NCI-H345 (cell line): ENCODE results near the gene HS1BP3.
A peak's percentile ranks its signal among the peaks of the same experiment; 100 is the strongest.

Experiments used
- DNase-seq: peaks from one replicate; lab custom pipeline; 2025; lab: John Stamatoyannopoulos, UW

HS1BP3 gene

DNA sequence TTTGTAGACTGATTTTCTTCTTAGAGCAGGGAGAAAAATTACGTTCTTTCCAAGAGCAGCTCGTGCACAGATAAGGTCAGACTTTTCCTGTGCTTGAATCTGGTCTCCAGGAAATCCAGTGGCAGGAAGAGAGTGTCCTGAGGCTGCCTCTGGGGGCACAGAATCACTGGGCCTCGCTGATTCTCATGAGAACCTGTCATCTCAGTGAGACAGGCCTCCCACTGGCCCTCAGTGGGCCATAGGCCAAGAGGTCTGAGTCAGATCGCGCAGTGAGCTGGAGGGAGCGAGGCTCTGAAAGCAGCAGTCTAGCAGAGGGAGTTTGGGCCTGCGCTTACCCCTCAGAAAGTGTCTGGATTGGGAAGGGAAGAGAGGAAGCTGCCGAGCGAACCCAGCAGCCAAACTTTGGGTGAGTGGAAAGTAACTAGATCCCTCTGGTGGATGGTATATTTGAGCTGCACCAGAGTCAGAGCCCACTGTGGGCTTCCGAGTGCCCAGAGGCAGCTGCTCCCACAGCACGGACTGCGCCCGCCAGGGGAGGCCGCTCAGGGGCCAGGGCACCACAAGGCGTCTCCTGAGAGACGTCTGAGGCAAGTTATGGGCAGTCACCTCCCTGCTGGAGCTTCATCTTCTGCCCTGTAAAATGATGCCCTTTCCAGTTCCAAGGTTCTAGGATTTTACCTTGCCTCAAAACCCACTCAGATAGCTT is 24.2 kb upstream of the HS1BP3 start:
- DNase-seq: no peak

DNA sequence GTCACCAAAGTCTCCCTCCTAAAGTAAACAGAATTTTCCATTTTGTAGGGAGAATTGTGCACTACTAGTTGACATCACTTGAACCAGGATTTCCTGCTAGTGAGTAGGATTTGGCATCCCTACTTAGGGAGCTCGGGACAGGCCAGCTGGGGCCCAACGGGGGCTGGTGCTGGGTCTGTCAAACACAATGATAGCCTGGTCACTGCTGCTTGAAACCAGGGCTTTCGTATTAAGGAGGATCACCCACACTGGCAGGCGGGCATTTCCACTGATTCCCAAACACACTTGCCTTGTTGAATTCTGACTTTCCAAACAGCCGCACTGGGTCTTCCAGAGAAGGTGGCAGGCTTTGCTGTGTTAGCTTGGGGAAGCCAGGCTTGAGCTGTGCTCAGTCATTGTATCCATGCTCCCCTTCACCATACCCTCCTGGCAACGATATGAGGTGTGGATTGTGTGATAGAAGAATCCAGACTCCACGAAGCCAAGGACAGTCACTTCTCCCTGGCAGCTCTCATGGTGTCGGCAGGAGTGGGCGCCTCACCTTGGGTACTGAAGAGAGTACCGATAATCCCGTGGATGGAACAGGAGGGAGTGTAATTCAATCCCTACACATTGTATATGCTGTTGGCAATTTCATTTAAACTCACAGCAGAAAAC is 23.5 kb upstream of the HS1BP3 start:
- DNase-seq: no peak

DNA sequence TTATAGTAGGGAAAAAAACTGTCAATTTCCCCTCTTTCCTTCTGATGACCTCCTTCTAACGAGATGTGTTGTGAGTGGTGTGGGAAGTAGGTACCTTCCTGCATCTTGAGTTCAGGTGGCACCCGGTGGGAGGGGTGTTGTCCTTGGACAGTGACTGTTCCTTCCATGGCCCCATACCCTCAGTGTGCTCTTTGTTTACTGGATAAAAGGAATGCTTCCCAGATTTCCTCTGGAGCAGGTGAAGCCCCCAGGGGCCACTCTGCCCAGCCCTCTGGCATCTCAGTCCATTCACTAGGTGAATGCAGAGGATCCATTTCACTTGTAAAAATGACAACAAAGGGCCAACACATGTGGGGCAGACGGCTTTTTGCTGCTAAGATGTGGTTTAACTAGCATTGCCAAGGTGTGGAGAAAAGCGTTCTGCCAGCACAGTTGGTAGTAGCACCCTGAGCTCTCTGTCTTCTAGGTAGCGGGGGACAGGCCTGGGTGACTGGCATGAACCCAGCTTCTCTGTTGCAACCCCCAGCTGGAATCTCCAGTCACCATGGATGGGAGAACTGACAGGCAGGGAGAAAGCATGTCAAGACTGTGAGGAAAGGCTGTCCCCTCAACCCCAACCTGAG is 22.9 kb upstream of the HS1BP3 start:
- DNase-seq: no peak

DNA sequence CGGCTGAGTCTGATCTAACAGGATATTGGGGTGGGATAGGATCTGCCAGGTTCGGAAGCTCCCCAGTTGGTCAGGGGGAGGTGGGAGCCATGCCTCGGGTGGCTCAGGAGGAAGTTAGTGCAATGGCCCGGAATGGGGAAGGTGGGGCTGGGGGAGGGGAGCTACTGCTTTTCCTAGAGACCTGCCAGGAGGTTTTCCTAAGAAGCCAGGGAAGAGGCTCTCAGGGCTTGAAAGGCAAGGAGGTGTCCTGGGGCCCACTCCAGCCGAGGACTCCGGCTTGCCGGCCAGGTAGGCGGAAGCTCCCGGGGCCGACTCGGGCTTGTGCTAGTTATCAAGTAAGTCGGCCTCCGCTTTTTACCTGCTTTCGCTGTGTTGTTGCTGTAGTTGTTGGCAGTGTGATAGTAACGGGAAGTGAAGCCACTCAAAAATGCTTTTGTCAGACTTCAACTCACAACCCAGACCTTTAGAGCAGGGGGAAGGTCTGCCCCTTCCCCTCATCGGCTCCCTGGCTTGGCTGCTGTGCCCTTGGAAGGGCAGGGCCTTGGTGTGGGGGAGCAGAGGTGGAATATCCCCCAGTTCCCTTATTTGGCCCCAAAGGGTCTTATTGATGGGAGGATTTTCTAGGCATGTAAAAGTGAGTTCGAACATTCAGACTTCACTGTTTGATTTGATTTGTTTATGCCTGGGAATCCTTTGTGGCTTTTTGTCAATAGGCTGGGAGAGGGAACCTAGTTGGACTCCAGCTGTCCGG is 21.5 kb upstream of the HS1BP3 start:
- no peak for DNase-seq

DNA sequence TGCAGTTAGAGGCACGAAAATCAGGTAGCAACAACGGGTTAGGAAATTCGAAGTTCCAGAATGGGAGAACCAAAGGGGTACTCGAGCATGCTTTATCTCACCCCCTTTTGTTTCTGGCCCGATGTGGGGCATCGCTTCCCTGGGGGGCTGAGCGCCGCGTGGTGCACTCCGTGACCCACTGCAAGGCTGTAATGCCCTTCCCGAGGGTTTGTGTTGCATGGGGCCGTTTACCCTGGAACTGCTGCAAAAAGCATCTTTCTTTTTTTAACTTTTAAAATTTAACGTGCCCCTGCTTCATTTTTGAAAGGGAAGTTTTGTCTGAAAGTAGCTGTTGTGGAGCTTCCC is 20.8 kb upstream of the HS1BP3 start:
- DNase-seq: no peak

DNA sequence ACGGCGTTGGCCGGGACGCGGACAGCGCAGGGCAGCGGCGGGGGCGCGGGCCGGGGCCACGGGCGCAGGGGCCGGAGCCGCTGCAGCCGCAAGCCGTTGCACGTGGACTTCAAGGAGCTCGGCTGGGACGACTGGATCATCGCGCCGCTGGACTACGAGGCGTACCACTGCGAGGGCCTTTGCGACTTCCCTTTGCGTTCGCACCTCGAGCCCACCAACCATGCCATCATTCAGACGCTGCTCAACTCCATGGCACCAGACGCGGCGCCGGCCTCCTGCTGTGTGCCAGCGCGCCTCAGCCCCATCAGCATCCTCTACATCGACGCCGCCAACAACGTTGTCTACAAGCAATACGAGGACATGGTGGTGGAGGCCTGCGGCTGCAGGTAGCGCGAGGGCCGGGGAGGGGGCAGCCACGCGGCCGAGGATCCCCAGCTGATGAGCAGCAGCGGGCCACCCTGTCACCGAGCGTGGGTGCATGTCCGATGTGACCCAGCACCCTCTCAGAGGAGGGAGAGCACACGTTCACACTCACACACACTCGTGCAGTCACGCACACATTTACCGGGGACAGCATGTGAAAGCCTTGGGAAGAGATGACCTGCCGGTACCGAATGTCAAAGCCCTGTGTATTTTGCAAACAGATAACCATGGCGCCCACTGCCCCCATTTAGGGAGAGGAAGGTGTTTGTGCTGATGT is 20.3 kb upstream of the HS1BP3 start:
- no peak for DNase-seq

DNA sequence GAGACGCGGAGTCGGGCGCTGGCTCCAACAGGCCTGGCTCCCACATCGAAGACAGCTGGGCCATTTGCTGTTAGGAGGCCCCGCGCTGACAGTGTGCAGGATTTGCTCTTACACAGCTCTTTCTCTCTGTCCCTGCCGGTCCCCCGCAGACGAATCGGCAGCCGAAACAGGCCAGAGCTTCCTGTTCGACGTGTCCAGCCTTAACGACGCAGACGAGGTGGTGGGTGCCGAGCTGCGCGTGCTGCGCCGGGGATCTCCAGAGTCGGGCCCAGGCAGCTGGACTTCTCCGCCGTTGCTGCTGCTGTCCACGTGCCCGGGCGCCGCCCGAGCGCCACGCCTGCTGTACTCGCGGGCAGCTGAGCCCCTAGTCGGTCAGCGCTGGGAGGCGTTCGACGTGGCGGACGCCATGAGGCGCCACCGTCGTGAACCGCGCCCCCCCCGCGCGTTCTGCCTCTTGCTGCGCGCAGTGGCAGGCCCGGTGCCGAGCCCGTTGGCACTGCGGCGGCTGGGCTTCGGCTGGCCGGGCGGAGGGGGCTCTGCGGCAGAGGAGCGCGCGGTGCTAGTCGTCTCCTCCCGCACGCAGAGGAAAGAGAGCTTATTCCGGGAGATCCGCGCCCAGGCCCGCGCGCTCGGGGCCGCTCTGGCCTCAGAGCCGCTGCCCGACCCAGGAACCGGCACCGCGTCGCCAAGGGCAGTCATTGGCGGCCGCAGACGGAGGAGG is 19.6 kb upstream of the HS1BP3 start:
- DNase-seq: no peak

DNA sequence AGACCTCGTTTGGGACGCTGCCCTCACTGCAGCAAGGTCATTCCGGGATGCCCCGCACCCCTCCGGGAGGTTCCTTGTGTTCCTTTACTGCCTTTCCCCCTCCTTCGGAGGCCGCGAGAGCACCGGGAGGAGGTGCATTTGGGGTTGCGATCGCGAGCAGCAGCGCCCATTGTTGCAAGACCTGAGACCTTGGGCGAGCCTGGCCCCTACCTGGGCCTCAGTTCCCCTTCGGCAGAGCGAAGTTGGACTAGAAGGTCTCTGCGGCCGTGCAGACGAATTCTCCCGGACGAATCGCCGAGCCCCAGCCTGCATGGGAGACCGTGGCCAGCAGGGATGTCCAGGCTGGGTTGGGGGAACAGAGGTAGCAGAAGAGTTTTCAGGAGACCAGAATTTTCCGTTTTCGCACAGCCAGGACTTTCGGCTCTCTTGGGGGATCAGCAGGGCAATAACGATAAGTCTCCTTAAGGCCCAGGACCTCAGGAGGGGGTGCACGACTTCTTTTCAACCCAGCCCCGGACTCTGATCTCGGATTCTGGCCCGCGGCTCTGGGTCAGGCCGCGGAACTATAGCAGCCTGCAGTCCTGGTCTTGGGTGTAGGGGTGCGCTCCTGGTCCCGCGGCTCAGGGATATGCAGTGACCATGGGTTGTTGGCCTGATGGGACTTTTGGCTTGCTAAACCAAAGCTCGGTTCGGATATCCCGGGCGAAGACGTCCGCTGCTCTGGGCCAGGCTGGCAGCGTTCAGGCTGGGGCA is 18.8 kb upstream of the HS1BP3 start:
- no peak for DNase-seq

DNA sequence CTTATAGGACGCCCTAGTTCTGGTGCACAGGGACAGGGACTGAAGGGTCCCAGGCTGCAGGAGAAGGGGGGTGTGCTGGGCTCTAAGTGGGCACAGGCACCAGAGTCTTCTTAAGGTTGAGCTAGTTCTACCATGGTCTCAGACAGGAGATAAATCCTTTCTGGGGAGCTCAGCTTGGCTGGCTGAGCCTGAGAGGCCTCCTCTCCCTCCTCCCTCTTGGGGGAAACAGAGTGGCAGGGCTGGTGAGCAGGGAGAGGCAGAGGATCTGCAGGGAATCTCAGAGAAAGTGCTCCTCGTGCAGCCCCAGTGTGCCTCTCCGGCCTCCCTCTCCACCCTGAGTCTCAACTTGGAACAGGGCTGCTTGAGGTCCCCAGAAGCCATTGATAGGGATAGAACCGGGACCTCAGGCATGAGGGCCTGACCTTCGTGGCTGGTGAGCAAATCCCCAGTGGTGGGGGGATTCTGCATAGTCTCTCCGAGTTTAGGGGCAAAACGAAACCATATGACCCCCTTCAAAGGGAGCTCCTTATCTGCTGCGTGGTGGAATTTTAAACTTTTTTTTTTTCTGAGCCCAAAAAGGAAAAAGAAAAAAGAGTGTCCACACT is 18.1 kb upstream of the HS1BP3 start:
- DNase-seq: no peak

DNA sequence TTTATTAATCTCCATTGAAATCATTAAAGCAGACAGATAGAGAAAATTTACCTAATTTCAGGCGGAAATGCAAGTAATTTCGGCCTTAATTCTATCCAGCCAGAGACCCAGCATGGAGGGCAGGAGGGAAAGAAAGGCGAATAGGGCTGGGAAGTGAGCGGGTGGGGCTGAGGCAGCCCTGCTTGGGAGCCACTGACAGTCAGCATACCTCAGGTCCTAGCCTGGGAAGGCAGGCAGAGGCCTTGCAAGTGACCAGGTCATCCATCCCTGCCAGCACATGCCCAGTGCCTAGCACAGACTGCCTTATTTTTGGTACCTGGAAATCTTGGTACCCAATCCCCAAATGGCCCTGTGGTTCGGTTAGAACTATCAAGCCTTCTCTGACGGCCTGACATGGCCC is 17.6 kb upstream of the HS1BP3 start:
- no peak for DNase-seq

DNA sequence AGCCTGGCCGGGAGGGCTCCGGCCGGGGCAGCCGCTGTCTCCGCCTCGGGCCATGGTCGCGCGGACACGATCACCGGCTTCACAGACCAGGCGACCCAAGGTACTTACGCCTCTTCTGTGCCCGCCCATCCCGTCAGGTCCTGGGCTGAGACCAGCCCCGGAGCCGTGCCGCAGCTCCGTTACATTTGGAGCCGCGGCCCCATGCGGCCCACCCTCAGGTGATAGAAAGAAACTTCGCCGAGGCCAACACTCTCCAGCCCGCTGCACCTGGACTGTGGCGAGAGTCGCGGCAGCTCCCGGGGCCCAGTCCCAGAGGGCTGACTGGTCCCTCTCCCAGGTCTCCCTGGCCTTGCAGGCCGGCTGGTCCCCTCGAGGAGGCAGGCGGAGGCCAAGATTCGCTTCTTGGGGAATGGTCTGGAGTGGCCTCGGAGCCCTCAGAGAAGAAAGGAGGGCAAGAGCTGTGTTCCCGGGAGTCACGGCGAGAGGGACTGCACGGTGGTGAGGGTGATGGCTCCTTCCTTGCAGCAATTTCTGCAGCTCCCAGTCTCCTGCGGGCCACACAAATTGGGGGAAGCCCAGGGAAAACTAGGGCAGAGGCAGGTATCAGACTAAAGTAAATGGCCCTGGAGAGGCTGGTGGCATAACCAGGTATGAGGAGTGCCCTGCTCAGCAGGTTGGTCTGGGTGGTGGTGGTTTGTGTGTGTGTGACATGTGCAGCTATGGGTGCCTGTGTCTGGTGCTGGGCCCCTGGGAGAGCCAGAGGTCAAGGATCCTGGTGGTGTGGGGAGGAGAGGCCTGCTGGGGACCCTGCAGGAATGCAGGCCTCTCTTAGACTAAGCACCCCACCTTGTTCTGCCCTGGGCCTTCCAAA is 16.9 kb upstream of the HS1BP3 start:
- DNase-seq: no peak

DNA sequence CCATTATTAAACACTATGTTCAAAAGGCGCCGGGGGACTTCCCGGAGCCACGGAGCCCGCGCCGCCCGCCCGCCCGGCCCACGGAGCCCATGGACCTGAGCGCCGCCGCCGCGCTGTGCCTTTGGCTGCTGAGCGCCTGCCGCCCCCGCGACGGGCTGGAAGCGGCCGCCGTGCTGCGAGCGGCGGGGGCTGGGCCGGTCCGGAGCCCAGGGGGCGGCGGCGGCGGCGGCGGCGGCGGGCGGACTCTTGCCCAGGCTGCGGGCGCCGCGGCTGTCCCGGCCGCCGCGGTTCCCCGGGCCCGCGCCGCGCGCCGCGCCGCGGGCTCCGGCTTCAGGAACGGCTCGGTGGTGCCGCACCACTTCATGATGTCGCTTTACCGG is 16.2 kb upstream of the HS1BP3 start:
- no peak for DNase-seq

DNA sequence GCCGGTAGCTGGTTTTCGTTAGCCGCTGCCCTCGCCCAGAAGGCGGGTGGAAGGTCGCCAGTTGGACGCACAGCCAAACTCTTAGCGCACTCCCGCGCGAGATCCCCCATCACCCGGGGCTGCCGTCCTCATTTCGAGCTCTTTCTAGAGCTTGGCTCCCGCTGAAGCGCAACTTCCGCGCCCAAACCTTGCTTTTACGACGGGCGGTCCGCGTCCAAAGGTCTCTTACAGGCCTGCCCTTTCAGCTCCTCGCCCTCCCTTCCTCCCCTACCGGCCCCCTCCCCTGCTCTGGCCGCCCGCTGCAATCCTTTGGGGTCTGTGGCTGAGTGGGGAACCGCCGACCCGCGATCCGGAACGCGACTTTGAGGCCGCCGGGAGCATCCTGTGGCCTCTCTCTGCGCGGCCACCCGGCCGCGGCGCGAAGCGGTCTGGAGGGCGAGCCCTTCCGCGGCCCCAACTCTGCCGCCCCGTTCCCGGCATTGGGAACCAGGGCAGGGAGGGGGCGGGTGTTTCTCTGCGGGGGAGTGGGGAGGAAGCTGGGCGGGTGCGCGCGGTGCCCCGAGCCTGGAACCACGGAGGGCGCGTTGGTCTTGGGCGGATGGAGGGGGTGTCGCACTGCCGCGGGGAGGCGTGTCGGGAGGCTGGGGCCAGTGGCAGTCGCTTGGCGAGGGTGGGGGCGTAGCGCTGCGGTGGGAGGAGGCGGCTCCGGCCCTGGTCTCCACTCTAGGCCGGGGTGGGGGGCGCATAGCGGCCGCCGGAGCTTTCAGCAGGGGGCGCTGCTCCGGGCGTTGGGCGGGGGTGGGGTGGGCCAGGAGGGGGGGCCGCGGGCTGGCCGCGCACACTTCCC is 15.6 kb upstream of the HS1BP3 start, which contains the start of gene GDF7:
TSS of gene GDF7 (plus strand) at position 841 of the 847 bp plus-strand sequence. CDS start 96 bp downstream, outside the sequence.
- peak; percentile 40 for DNase-seq

DNA sequence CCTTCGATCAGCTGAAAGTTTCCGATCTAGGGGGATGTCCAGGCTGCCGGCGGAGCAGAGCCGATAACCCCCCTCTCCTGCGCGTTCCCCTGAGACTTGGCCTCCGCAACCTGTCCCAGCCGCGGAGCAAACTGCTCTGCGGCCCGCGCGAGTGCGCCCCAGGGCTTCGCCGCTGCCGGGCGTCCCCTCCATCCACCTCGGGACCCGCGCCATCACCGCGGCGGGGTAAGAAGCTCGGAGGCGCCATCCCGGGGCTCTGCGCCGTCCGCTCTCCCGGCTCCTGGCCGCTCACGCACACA is 15.1 kb upstream of the HS1BP3 start:
- no peak for DNase-seq

DNA sequence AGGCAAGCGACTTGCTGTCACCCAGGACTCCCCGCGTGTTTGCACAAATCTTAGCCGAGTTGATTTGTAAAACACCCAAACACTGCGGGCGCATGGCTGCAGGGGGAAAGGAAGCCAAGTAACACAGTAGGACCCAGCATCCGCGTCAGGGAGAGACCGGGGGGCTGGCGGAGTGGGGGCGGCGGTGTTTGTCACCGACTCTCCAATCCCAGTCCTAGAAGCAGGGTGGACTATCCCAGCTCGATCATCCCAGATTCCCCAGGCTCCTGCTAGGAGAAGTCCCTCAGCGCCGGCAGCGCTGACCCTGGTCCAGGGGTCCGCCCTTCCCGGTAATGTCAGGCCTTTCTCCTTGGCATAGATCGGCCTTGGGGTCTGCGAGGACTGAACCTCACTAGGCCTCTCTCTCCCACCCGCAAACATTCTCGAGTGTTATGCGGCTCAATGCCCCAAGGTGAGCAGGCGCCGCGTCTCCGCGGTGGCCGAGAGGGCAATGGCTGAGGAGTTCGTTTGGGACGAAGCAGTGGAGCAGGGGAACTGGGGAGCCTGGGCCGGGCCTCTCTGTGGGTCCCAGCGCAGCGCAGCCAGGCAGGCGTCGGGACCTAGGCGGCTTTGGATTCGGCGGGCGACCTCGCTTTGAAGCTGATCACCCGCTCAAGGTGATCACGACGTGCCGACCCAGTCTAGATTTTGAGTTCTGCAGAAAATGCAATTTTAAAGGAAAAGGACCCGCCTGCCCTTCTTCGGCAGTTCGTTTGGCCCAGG is 14.5 kb upstream of the HS1BP3 start:
- no peak for DNase-seq

DNA sequence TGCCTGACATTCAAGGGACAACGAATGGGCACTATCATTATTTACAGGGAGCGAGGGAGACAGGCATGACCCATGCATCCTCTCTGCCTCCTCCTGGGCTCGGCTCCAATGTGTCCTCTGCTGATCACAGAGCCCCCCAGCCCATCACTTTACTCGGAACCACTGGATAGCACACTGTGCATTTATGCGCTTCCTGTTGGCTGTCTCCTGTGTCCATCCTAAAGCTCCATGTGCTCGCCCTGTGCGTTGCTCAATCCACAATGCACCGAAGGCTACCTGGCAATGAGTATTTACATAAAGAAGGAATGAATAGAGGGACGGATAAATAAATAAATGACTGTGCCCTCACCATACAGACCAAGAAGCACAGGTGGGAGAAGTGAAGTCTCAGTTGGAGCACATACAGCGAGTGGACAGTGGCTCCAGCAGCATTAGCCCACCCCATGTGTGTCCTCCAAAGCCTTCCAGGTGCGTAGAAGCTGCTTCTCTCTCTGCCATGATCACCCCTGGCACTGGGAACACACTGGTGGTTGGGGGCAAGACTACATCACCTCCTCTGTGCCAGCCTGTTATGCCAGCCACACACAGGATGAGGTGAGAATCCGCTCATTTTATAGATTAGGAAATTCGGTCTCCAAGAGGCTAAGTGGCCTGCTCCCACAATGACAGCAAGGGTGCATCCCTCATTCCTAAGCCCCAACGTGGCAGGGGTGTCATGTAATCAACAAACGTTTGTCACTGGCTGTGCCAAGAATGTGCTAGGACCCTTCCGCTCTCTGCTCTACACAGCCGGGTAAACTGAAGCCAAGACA is 13.7 kb upstream of the HS1BP3 start:
- DNase-seq: no peak

DNA sequence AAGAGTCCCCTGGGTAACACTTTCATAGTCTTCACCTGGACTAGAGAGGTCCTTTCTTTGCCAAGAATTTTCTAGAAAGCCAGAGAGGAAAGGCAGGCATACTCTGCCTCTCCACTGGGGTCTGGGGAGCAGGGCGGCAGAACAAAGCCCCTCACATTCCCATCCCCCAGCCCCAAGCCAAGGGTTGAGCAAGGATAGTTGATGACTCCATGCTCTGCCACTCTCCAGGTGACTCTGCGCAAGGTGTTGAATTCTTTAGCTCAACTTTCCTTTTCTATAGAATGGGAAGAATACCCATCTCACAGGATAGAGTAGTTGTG is 13.1 kb upstream of the HS1BP3 start:
- no peak for DNase-seq
